Stimulated activated CD8-positive, alpha-beta memory T cell treated with anti-CD3 and anti-CD28 coated beads, Interleukin-15, amount 100 ng/mL, for 1 hour (primary cell): Measurements from ENCODE around the gene BAZ2B.
"Not testable (repeated sequence)": the region's sequence is repeated elsewhere in the genome, so short reads cannot be mapped to it uniquely, and the experiment has no call there.

Experiments used
- DNase-seq: peaks from one replicate; pipeline ENCODE4 v3.0.0-alpha.2; 2020; ENCODE audit warnings: low read depth

Gene BAZ2B

DNA sequence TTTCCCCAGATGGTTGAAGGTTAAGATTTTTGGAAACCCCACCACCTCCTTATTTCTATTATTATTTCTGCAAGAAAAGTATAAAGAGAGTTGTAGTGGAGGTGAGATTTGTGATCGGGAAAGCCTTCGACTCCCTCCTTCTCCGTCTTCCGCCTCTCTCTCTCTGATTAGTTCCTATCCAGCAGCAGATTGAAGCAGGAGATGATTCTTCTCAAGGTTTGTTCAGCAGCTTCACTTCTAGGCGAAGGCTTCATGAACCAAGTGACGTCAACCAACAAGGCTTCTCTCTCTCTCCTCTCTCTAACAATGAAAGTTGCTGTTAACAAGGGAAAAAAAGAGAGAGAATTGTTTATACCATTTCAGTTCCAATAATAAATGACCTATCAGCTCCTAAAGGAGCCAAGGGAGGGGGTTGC is at the start of gene BAZ2B:
TSS of gene BAZ2B (minus strand) at position 263 of the 416 bp plus-strand sequence. CDS start 137,829 bp downstream, outside the sequence.
- DNase-seq = no peak

GRCh38 chr2:159661286-159661685 is 44.9 kb upstream of the BAZ2B start:
- no peak for DNase-seq

DNA sequence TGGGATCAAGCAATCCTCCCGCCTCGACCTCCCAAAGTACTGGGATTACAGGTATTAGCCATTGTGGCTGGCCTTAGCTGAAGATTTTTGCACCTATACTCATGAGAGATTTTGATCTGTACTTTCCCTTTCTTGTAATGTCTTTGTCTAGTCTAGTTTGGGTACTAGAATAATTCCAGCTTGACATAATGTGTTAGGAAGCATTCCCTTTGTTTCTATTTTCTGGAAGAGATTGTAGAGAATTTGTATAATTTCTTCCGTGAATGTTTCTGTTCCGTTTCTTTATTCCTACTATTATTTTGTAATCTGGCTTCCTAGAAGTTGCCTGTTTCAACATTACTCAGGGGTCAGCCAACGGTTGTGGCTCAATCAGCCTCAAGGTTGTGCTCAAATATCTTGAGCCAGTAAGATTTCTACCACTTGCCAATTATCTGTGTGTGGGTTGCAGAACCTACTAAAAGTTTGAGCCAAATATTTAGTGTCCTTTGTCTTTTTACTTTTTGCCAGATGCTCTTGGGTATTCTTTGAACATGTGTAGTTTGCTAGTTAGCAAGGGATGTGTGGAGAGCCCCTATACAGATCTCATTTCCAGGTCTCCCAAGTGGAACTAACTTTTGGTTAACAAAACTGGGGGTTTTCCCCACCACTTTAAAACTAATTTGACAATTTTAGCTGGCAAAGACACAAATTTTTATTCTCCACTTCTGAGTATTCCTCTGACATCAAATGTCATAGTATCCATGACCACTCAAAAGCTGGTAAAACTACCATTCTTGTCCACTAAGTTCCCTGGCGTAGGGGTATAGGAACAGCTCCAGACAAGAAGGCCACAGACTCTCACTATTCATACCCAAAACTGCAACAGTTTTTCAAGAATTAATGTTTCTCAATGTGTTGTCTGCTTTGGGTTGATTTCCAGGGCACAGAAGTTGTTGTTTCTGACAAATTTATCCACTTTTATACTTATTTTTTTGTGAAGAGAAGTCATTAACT is 42.8 kb upstream of the BAZ2B start:
- DNase-seq = no peak

DNA sequence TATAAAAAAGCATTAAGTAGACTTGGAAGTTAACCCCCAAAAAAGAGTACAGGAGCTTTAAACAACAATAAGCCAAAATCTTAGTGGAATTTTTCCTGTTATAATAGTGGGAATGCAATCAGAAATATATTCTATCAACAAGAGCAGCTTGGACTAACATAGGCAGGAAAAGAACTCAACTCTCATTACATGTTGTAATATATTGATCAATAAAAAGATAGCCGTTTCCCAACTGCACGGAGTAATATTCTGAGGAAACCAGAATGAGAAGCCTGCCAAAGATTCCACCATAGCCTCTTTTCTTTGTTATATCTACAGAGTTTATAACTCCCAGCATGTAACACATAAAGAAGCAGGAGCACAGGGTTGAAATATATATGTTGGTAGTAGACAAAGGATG is 37.6 kb upstream of the BAZ2B start:
- no peak for DNase-seq

GRCh38 chr2:159651884-159652283 is 35.5 kb upstream of the BAZ2B start:
- no peak for DNase-seq

GRCh38 chr2:159650574-159650973 is 34.2 kb upstream of the BAZ2B start:
- no peak for DNase-seq

GRCh38 chr2:159648643-159649042 is 32.3 kb upstream of the BAZ2B start:
- no peak for DNase-seq

DNA sequence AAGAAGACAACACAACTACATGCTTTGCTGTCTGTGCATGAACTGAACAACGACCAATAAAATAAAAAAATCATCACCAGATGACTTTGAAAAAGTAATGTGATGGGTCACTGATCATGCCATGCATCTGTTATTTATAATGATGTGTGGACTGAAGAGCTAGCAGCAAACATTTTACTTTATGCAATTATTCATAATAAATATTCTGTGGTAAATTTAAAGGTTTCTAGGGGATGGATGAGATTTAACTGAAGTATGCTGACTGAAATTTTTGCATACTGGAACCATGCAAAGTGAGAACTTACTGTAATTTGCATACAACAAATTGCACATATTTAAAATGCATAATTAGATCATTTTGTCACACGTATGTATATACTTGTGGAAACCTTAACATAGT is 31.3 kb upstream of the BAZ2B start:
- no peak for DNase-seq

GRCh38 chr2:159640176-159640575 is 23.8 kb upstream of the BAZ2B start:
- no peak for DNase-seq

DNA sequence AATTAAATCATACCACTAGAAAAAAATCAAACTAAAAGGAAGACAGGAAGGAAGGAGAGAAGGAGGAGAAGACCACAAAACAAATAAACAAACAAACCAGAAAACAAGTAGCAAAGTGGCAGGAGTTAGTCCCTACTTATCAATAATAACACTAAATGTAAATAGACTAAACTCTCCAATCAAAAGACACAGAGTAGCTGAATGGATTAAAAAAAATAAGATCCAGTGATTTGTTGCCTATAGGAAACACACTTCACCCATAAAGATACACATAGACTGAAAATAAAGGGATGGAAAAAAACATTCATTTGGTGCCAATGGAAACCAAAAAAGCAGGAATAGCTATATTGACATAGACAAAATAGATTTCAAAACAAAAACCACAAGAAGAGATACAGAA is 23.4 kb upstream of the BAZ2B start:
- DNase-seq = no peak

DNA sequence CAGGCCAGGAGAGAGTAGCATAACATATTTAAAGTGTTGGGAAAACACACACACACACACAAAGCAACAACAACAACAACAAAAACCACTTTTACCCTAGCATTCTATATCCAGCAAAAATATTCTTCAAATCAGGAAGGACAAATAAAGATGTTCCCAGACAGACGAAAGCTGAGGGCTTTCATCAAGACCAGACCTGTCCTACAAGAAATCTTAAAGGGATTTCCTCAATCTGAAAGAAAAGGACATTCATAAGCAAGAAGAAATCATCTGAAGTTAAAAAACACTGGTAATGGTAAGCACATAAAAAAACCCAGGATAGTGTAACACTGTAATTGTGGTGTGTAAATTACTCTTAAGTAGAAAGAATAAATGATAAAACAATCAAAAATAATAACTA is 22.7 kb upstream of the BAZ2B start:
- DNase-seq = no peak

DNA sequence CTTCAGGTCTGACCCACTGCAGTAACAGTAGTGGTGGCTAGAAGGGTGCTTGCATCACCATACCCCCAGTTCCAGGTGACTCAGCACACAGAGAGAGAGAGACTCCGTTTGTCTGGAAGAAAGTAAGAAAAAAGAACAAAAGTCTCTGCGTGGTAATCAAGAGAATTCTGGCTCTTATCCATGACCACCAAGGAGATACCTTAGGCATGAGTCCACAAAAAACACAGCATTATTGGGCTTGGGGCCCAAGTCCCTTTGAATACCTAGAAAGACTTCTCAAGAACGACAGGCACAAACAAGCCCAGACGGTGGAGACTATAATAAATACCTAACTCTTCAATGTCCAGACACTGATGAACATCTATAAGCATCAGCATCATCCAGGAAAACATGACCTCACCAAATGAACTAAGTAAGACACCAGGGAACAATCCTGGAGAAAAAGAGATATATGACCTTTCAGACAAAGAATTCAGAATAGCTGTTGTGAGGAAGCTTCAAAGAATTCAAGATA is 21.7 kb upstream of the BAZ2B start:
- DNase-seq = no peak

- no peak for DNase-seq
Observed at GRCh38 chr2:159637240-159637639, 20.9 kb upstream of the BAZ2B start.

GRCh38 chr2:159635006-159635789 is 18.9 kb upstream of the BAZ2B start:
- no peak for DNase-seq

DNA sequence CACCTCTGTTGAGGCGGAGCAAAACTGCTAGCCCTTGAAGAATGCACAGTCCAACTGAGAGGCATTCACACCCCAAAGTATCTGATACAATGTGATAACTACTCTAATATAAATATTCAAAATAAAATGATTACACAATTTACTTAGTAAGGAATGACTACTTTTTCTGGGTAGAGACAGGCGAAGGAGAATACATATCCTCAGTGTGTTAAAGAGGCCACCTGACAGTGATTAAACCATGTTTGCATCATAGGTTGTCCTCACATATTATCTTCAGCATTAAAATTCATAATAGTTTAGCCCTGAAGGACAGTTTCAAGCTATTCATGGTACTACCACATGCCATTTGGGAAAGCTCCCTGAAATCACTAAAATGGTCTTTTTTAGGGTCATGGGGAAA is 16.9 kb upstream of the BAZ2B start:
- DNase-seq = no peak

DNA sequence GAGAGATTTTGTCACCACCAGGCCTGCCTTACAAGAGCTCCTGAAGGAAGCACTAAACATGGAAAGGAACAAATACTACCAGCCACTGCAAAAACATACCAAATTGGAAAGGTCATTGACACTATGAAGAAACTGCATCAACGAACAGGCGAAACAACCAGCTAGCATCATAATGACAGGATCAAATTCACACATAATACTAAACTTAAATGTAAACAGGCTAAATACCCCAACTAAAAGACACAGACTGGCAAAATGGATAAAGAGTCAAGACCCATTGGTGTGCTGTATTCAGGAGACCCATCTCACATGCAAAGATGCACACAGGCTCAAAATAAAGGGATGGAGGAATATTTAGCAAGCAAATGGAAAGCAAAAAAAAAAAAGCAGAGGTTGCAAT is 9.3 kb upstream of the BAZ2B start:
- not testable (repeated sequence) for DNase-seq

- DNase-seq = no peak
Observed at GRCh38 chr2:159623436-159623835, 7.1 kb upstream of the BAZ2B start.

- DNase-seq = no peak
Observed at GRCh38 chr2:159622966-159623365, 6.6 kb upstream of the BAZ2B start.

DNA sequence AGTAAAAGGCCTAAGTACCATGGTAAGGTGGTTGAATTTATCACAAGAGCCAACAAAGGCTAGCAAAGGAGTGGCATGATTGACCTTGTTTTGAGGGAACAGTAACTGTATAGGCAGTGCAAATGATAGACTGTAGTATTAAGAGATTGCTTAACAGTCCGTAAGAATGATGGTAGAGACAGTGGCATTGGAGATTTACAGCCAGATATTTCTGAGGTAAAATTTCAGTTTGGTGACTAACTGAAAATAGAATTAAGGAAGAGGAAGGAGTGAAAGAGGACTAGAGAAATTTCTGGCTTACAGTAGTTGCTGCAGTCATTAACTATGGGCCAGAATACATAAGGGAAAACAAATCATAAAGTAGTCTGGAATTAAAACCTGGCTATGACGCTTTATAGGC is 4.4 kb upstream of the BAZ2B start:
- no peak for DNase-seq

DNA sequence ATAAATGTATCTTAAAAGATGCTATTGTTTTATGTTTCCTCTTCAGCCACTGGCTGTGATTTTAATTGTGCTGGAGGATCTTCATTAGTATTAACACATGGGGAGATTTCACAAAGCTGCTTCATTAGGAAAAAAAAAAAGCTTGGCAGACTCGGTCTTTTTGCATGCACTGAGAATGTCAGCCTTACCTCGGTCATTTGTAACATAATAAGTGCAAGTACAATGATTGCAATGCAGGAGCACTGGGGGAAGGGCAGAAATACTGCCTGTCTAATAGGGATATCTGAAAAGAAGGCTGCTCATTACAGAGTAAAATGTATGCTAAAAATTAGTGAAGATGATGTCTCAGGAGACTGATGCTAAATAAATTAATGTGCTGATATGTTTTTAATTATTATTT is 1.3 kb upstream of the BAZ2B start:
- no peak for DNase-seq

DNA sequence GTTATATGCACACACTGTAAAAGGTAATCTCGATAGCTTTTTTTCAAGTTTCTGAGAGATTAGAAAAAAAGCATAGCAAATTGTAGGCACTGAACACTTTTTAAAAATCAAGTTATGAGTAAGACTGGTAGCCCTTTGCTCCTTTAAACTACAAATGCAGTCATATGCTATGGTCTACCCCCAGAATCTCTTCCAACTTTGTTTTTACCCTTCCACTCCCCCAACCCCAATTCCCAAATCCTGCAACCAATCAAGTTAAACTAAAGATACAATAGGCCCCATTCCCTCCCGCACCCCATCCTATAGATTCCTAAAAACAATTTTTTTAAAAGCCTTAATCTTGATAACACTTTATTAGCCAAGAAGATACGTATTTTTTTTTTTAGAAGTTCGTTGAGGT is 752 bp upstream of the BAZ2B start:
- no peak for DNase-seq

DNA sequence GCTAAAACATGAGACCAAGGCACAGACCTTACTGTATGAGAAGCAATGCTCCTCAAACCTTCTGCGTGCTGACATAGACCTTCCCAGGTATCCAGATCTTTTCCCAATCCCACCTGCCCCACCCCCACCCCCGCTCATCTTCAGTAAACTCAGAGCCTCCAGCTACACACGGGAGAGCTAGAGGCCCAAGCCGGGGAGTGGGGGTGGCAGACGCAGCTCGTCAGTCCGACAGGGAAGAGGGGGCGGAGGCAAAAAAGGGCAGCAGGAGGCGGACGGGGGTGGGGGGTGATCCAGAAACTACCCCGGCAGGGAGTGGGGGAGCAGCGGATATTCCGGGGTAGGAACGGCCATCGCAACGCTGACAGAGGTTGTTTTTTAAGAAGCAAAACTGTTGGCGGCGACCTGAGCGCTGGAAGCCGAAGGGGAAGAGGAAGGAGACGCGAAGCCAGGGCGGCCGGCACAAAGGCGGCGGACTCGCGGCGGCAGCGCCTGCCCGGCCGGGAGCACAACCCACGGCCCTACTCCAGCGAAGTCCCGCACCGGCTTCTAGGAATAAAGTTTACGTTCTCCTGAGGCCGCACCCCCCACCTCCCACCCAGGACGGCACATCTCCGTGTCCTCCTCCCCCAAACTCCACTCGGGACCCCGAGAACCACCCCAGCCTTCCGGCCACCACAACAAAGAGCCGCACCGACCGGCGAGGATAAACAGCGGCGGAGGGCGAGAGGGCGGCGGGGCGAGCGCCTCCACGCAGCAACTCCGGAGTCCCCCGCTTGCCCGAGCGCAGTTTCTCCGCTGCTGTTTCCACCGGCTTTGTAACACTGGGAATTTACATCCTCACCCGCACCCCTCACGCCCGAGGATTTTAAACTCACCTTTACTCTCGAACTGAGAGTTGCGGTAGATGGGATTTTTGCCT is 722 bp downstream of the BAZ2B start:
- DNase-seq = peak; percentile 2
